ENCODE measurements around the gene FPR3.

GRCh38 chr19:51760697-51761356, 34.1 kb upstream of the FPR3 start, which contains the start of gene FPR2:
- TF ChIP-seq EZH2 (IDR thresholded peaks at IDR 0.05; ENCODE audit: low read depth, unreplicated experiment), result no peak
- TF ChIP-seq CTCF (conservative IDR thresholded peaks at IDR 0.05; ENCODE audit: low read depth in 2 of 2), result no peak
- TF ChIP-seq JUNB (IDR thresholded peaks at IDR 0.05; ENCODE audit: unreplicated experiment), result no peak
- no peak for TF ChIP-seq EZH2phosphoT487 (IDR thresholded peaks at IDR 0.05; ENCODE audit: unreplicated experiment)
- TF ChIP-seq POLR2AphosphoS5 (IDR thresholded peaks at IDR 0.05; ENCODE audit: low read depth), result no peak

All from GM23338 (cell line).